ENCODE results near the gene NUFIP1. TPM values are rescaled to one million over a fixed set of nuclear protein-coding genes. Genes with fewer than 3 reads are reported as not detected.

NUFIP1 gene
- total RNA-seq, 1 experiment from 2014 or later, result 7.3 TPM

GRCh38 chr13:44989941-44990340, 670 bp upstream of the NUFIP1 start:
- peaks cover 18% of the 10 kb centered on the region for H3K4me1 ChIP-seq (replicated peaks; ENCODE audit: insufficient read depth)
- ChIA-PET CTCF (no interaction called here), POLR2A (ENCODE audit: unreplicated experiment) (no interaction called here)
- no peaks in the 10 kb centered on the region for H3K9me3 ChIP-seq (ENCODE audit: insufficient read depth, low read depth)
- H3K36me3 ChIP-seq (ENCODE audit: low read depth), result peaks cover 12% of the 10 kb centered on the region; the same call in 1 of the 2 replicates
- peaks cover 18% of the 10 kb centered on the region; the same call in 1 of the 2 replicates for H4K20me1 ChIP-seq (ENCODE audit: insufficient read depth)
- TF ChIP-seq, protein P1, sequence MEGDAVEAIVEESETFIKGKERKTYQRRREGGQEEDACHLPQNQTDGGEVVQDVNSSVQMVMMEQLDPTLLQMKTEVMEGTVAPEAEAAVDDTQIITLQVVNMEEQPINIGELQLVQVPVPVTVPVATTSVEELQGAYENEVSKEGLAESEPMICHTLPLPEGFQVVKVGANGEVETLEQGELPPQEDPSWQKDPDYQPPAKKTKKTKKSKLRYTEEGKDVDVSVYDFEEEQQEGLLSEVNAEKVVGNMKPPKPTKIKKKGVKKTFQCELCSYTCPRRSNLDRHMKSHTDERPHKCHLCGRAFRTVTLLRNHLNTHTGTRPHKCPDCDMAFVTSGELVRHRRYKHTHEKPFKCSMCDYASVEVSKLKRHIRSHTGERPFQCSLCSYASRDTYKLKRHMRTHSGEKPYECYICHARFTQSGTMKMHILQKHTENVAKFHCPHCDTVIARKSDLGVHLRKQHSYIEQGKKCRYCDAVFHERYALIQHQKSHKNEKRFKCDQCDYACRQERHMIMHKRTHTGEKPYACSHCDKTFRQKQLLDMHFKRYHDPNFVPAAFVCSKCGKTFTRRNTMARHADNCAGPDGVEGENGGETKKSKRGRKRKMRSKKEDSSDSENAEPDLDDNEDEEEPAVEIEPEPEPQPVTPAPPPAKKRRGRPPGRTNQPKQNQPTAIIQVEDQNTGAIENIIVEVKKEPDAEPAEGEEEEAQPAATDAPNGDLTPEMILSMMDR (conservative IDR thresholded peaks at IDR 0.05), result no peak
- TF ChIP-seq EZH2 (IDR thresholded peaks at IDR 0.05; ENCODE audit: low read depth), result no peak
- H3K79me2 ChIP-seq (ENCODE audit: low read depth), result peaks cover 97% of the 10 kb centered on the region
- H3K9me2 ChIP-seq (ENCODE audit: insufficient read depth), result no peaks in the 10 kb centered on the region
- intact Hi-C loops (cut with micrococcal nuclease; ENCODE audit: unreplicated experiment), result loop anchor here (5.0 kb wide), 1 partner anchor 317 kb away; no protein-coding TSS in a partner anchor
- H3K27ac ChIP-seq, result peak overlapping the region; percentile 73
- H3K4me2 ChIP-seq, result peak overlapping the region; percentile 92
- peak; percentile 6 to 61 for DNase-seq
- H3K4me3 ChIP-seq, result peak overlapping the region; percentile 97
- no peaks in the 10 kb centered on the region for H3K27me3 ChIP-seq (ENCODE audit: insufficient read depth, low read depth)
- peaks cover 5% of the 10 kb centered on the region; the same call in 1 of the 2 replicates for H3F3A ChIP-seq (ENCODE audit: insufficient read depth, low read depth)
- no TSS peak for BruUV-seq (replicated peaks)
- H2AFZ ChIP-seq, result peak overlapping the region; percentile 88

- no peaks in the 10 kb centered on the region for H3K4me1 ChIP-seq (replicated peaks; ENCODE audit: insufficient read depth)
- CTCF ChIA-PET, result no interaction called here
- intact Hi-C loops (cut with micrococcal nuclease; ENCODE audit: unreplicated experiment), result loop anchor here (10.0 kb wide), 1 partner anchor 734 kb away; no protein-coding TSS in a partner anchor
- no peak overlapping the region for H3K4me3 ChIP-seq
- no TSS peak for BruUV-seq (replicated peaks)
- peaks cover 4% of the 10 kb centered on the region for H4K20me1 ChIP-seq (ENCODE audit: insufficient read depth)
- POLR2A ChIA-PET (ENCODE audit: unreplicated experiment), result no interaction called here
- DNase-seq, result no peak
- H3K4me2 ChIP-seq, result no peak overlapping the region
- H3K36me3 ChIP-seq (ENCODE audit: low read depth), result peaks cover 39% of the 10 kb centered on the region; the same call in 1 of the 2 replicates
- no peak overlapping the region for H3K27ac ChIP-seq
- no peak for TF ChIP-seq EZH2 (IDR thresholded peaks at IDR 0.05; ENCODE audit: low read depth)
- TF ChIP-seq, protein P1 (conservative IDR thresholded peaks at IDR 0.05), result peak; percentile 21; the same call in 1 of the 2 replicates
- H2AFZ ChIP-seq, result no peak overlapping the region
- H3K79me2 ChIP-seq (ENCODE audit: low read depth), result peaks cover 15% of the 10 kb centered on the region
- H3K27me3 ChIP-seq (ENCODE audit: insufficient read depth, low read depth), result no peaks in the 10 kb centered on the region
- no peaks in the 10 kb centered on the region for H3K9me2 ChIP-seq (ENCODE audit: insufficient read depth)
- no peaks in the 10 kb centered on the region for H3K9me3 ChIP-seq (ENCODE audit: insufficient read depth, low read depth)
- no peaks in the 10 kb centered on the region; the same call in 1 of the 2 replicates for H3F3A ChIP-seq (ENCODE audit: insufficient read depth, low read depth)
Measured at GRCh38 chr13:44978328-44978727, 10.9 kb downstream of the NUFIP1 start.

DNA sequence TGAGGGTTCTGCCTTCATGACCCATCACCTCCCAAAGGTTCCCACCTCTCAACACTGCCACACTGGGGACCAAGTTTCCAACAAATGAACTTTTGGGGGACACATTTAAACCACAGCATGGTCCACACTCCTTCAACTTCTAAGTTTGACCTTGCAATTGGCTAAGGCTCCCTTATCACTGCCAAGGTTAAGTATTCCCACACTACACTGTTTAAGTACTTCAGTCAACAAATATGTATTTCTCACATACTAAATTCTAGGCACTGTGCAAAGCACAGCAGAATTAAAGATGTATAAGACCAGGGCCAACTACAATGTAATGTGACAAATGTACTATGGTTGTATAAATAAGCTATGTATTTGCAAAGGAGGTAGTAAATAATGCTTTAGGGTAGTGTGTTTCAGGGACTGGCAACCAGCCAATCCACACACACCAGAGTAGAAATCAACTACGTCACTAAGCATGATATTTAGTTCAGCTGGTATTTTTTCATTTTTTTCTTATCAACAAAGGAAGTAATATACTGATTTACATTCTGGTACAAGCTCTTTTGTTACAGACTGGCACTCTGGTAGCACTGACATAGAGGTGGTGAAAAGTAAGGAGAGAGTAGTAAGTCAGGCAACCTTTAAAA, 12.2 kb downstream of the NUFIP1 start:
- TF ChIP-seq, protein P1 (conservative IDR thresholded peaks at IDR 0.05), result no peak
- no peak for TF ChIP-seq EZH2 (IDR thresholded peaks at IDR 0.05; ENCODE audit: low read depth)
- Histone ChIP-seq H3K36me3 (ENCODE audit: low read depth) (peaks cover 39% of the 10 kb centered on the region), H3K4me2 (no peak overlapping the region), H3K27me3 (ENCODE audit: insufficient read depth, low read depth) (no peaks in the 10 kb centered on the region), H2AFZ (no peak overlapping the region), H3K4me1 (replicated peaks; ENCODE audit: insufficient read depth) (no peaks in the 10 kb centered on the region), H3K9me2 (ENCODE audit: insufficient read depth) (no peaks in the 10 kb centered on the region), H3K27ac (no peak overlapping the region), H3K79me2 (ENCODE audit: low read depth) (peaks cover 10% of the 10 kb centered on the region), H3K9me3 (ENCODE audit: insufficient read depth, low read depth) (no peaks in the 10 kb centered on the region), H3K4me3 (no peak overlapping the region), H4K20me1 (ENCODE audit: insufficient read depth) (peaks cover 4% of the 10 kb centered on the region), H3F3A (ENCODE audit: insufficient read depth, low read depth) (no peaks in the 10 kb centered on the region; the same call in 1 of the 2 replicates)
- no TSS peak for BruUV-seq (replicated peaks)
- ChIA-PET POLR2A (ENCODE audit: unreplicated experiment) (interaction anchor here (0.7 kb wide), 1 partner anchor 35 kb away, joined by 3 read pairs; no protein-coding TSS in a partner anchor), CTCF (no interaction called here)
- intact Hi-C loops (cut with micrococcal nuclease; ENCODE audit: unreplicated experiment), result loop anchor here (10.0 kb wide), 1 partner anchor 732 kb away; no protein-coding TSS in a partner anchor
- DNase-seq, result no peak
